HepG2 (cell line): ENCODE results near the gene SBSN. TPM values are rescaled to one million over a fixed set of nuclear protein-coding genes. Genes with fewer than 3 reads are reported as not detected.

Experiments used
- CBX1 ChIP-seq: IDR thresholded peaks from one replicate; pipeline ENCODE4 v1.6.1; 2016; ENCODE audit warnings: antibody characterized with exemption, low read depth
- ETS1 ChIP-seq: sonication (generic); formaldehyde crosslinking; IDR thresholded peaks from 2 replicates; pipeline ENCODE4 v1.4.0; 2020; ENCODE audit warnings: missing genetic modification reagents
- FOXP4 ChIP-seq: sonication (generic); formaldehyde crosslinking; IDR thresholded peaks from 2 replicates; pipeline ENCODE4 v1.4.0; 2020; ENCODE audit warnings: missing genetic modification reagents
- IKZF4 ChIP-seq: sonication (generic); formaldehyde crosslinking; IDR thresholded peaks from 2 replicates; pipeline ENCODE4 v1.5.1; 2020; ENCODE audit warnings: borderline replicate concordance, mild to moderate bottlenecking, low read depth, missing genetic modification reagents; ENCODE audit errors: not compliant biosample characterization
- IRF1 ChIP-seq: sonication (generic); formaldehyde crosslinking; IDR thresholded peaks from 2 replicates; pipeline ENCODE4 v1.4.0; 2020; ENCODE audit warnings: low read depth, mild to moderate bottlenecking, missing genetic modification reagents
- MED8 ChIP-seq: sonication (generic); formaldehyde crosslinking; IDR thresholded peaks from 2 replicates; pipeline ENCODE4 v1.8.1; 2023; ENCODE audit warnings: mild to moderate bottlenecking, missing genetic modification reagents; ENCODE audit not compliant: insufficient replicate concordance
- NBN ChIP-seq: fragments of 450-650 bp; conservative IDR thresholded peaks from 2 replicates; pipeline ENCODE4 v1.6.1; 2017
- SSRP1 ChIP-seq: IDR thresholded peaks from 2 replicates; pipeline ENCODE4 v1.6.1; 2016; ENCODE audit warnings: control low read depth
- ZKSCAN8 ChIP-seq: IDR thresholded peaks from 2 replicates; pipeline ENCODE4 v1.6.1; 2016; ENCODE audit warnings: borderline replicate concordance, missing genetic modification reagents, missing compliant biosample characterization
- ZNF251 ChIP-seq: sonication (generic); formaldehyde crosslinking; IDR thresholded peaks from 2 replicates; pipeline ENCODE4 v1.9.0; 2021; ENCODE audit warnings: mild to moderate bottlenecking, missing genetic modification reagents
- ZNF292 ChIP-seq: sonication (generic); formaldehyde crosslinking; IDR thresholded peaks from 2 replicates; pipeline ENCODE4 v1.8.1; 2022; ENCODE audit warnings: mild to moderate bottlenecking, low read depth, missing genetic modification reagents, borderline replicate concordance
- polyA plus RNA-seq, 8 experiments: library from polyadenylated mRNA; depleted of rRNA in 3 of 8; stranded (reverse) in 7 of 8; unstranded in 1 of 8; fragments of >200 nt; fragmentation: Illumina TruSeq in 4 of 8; extraction: Trizol in 4 of 8; gene quantifications; 2 replicates each; pipeline versions ENCODE4 v1.2.1 to v1.2.3, GENCODE V29; 2011 to 2016; ENCODE audit warnings: low read depth in 4 of 8, missing spikeins in 1 of 8, mixed read lengths in 1 of 8; ENCODE audit not compliant: insufficient read depth in 1 of 8
- total RNA-seq, 5 experiments: library from RNA; depleted of rRNA; stranded (reverse); fragments of >200 nt; fragmentation: Illumina TruSeq; extraction: Trizol; gene quantifications; 2 replicates each; pipeline ENCODE4 v1.2.3, GENCODE V29; 2016; ENCODE audit warnings: low read depth in 1 of 5

SBSN gene
- total and polyA plus RNA-seq, 2 of the 13 experiments (the other 11 are each of a cell fraction or from before 2014, with no cell fraction given): not detected

- no peak for TF ChIP-seq ETS1 (CRISPR knock-in tag)
- peak; percentile 89; the same call in 1 of the 2 replicates for TF ChIP-seq ZNF292
- 0 out of 2 replicates have a peak, but pooled peaks have one; percentile 43 for TF ChIP-seq ZKSCAN8 (CRISPR knock-in tag)
- TF ChIP-seq FOXP4 (CRISPR knock-in tag): peak; percentile 82
- no peak for TF ChIP-seq ZNF251 (CRISPR knock-in tag)
- TF ChIP-seq CBX1: no peak
- TF ChIP-seq NBN: no peak
- peak; percentile 50 for TF ChIP-seq MED8 (CRISPR knock-in tag)
- no peak for TF ChIP-seq IRF1 (CRISPR knock-in tag)
- no peak for TF ChIP-seq IKZF4 (CRISPR knock-in tag)
- no peak for TF ChIP-seq SSRP1 (CRISPR knock-in tag)
Observed at GRCh38 chr19:35569281-35569781, 41.2 kb upstream of the SBSN start (continued).
